Activated CD4-positive, alpha-beta T cell treated with anti-CD3 and anti-CD28 coated beads, Interleukin-2, amount 50 U/mL, for 24 hours (primary cell): ENCODE data around the gene BANP.
A peak's percentile ranks its signal among the peaks of the same experiment; 100 is the strongest.

ENCODE experiments used
- DNase-seq, 2 donors: peaks; one replicate each; pipeline ENCODE4 v3.0.0-alpha.2; 2020; ENCODE audit warnings: low read depth in 1 of 2, low spot score in 1 of 2

BANP gene

GRCh38 chr16:87948735-87949070 is 2.5 kb upstream of the BANP start:
- no peak for DNase-seq

- no peak for DNase-seq
These were observed 2.0 kb upstream of the BANP start for GRCh38 chr16:87949071-87949744.

GRCh38 chr16:87951552-87952538 is 611 bp downstream of the BANP start:
- peak in 1 of 2 donors; percentile 30 for DNase-seq

- DNase-seq, result no peak
These were observed 1.5 kb downstream of the BANP start for GRCh38 chr16:87952751-87953150.

GRCh38 chr16:87953308-87954215 is 2.3 kb downstream of the BANP start:
- no peak for DNase-seq

DNA sequence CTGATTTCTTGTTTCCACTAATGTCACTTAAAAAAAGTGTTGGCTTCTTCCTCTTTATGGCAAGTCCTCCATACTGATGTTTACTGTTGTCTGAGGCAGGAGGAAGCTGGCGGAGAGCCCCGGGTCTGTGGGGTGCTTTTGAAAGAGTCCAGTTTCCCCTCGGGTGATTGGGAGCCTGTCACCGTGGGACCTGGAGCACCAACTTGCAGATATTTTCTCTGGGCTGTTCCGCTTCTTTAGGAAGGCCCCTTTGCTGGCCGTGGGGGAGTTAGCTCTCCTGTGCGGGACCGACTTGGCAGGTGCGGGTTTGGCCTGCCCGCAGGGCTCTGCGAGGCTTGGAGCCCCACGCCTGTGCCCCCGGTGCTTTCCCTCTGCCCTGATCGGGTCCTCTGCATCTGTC is 3.1 kb downstream of the BANP start:
- no peak for DNase-seq

DNA sequence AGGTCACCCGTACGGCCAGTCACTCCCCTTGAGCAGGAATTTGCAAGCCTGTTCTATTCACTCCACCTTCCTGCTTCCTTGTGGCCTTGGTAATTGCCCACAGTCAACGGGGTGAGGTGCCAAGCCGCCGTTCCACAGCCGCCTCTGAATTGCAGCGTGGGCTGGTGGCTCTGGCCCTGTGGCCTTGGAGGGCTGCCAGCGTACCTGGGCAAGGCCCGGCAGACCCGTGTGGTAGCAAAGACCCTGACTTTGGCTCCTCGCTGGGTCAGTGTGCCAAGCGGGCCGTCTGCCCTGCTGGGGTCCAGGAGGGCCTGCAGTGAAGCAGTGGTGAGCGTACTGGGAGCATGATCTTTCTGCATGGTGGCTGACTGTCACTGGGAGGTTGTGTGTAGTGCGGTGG is 3.6 kb downstream of the BANP start:
- DNase-seq, result no peak

DNA sequence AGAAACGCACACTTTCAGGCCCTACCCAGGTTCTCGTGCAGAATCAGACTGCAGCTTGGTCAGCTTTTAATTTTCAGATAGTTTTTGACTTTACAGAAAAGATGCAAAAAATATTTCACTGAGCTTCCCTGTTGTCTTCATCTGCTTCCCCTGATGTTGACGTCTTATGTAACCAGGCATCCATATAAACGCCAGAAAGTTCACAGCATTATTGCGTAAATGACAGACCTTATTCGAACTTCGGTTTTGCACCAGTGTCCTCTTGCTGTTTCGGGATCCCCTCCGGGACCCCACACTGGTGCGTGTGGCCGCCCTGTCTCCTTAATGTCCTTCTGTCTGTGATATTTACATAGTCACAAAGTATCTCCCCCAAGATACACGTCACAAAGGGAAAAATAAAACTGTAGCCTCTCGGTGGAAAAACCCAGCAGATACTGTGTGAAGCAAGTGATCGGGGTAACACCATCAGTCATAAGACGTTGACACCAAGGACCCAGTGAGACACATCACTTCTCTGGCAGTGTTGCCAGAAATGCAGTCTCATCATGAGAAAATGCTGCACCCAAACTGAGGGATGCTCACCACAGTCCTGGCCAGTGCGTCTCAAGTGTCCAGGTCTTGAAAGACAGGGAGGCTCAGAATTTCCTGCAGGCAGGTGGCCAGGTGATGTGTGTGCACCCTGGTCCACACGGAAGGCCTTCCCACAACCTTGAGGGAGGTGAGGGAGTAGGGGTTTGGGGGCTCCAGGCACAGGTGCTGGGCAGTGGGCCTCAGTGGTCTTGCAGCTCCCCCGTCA is 4.3 kb downstream of the BANP start:
- no peak for DNase-seq

DNA sequence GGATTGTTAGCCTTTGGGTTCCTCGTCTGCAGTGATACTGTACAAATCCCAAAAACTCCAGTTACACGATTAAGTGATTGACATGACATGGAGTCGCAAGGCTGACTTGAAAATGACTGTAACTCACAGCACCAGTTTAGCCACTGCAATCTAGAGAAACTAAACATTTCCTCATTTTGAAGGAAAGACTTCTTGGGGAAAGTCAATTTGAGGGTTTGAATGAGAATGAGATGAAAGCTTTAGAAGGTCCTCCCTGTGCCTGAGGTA is 4.8 kb downstream of the BANP start:
- DNase-seq, result no peak

- peak; percentile 43 to 76 for DNase-seq
These were observed 5.4 kb downstream of the BANP start for GRCh38 chr16:87956365-87957231.

DNA sequence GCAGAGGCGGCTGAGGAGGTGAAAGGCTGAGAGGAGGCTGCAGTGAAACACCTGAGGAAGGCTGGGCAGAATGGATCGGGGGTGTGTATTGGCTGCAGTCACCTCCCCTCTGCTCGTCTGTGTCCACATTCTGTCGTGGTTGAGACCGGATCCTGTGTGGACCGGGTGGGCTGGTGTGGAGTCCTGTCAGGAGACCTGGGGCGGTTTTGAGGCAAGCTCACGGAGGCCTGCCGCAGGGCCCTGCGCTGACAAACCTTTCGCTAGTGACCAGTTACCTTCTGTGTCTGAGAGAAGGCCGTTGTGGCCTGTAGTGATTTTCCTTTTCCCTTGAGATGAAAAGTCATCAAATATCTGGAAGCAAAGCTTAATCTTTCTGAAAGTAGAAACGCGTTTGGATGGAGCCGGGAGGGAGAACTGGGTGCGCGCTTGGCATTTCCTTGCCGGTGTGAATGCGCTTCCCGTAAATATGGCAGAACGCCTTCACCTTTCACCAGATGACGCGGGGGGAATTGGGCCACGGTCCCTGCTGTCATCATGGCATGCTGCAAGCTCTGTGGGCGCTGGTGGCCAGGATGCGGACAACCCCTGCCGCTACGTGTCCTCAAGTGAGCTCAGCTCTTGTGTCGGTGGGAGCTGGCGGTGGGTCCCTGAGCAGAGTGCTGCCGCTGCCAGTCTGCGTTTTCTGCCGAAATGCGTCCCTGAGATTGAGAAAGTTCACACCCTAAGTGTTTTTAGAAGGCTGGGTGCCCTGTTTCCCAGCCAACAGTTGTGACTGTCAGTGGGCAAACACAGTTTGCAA is 6.3 kb downstream of the BANP start:
- DNase-seq, result no peak

- no peak for DNase-seq
These were observed 7.4 kb downstream of the BANP start for GRCh38 chr16:87958632-87959031.

GRCh38 chr16:87959391-87959990 is 8.3 kb downstream of the BANP start:
- no peak for DNase-seq

- DNase-seq, result no peak
These were observed 9.1 kb downstream of the BANP start for GRCh38 chr16:87960296-87960695.

DNA sequence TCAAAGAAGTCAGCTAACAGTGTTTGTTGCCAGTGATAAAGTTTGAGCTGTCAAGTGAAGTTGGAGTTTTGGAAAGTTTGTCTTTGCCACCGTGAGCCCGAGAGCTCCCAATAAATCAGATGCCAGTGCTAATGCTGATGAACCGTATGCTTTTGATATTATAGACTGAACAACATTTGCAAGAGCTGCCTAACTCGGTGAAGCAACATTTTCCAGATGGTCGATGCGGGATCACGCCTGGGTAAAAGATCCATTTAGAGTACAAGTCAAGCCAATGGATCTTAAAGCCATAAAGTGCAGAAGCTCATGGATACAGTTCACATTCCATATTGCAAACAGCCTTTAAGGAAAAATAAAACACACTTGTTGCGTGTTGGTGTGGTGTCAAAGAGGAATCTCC is 9.6 kb downstream of the BANP start:
- no peak for DNase-seq

DNA sequence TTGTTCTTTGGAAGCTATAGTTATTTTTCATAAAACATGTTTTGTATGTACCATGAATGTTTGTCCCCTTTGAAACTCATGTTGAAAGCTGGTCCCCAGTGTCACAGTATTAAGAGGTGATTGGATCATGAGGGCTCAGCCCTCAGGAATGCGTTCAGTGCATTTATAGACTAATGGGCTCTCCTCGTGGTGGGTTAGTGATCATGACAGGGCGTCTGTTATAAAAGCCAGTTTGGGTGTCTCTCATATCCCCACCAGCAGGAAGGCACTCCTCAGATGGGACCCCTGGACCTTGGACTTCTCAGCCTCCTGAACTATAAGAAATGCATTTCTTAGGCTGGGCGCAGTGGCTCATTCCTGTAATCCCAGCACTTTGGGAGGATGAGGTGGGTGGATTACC is 10.4 kb downstream of the BANP start:
- DNase-seq, result no peak

DNA sequence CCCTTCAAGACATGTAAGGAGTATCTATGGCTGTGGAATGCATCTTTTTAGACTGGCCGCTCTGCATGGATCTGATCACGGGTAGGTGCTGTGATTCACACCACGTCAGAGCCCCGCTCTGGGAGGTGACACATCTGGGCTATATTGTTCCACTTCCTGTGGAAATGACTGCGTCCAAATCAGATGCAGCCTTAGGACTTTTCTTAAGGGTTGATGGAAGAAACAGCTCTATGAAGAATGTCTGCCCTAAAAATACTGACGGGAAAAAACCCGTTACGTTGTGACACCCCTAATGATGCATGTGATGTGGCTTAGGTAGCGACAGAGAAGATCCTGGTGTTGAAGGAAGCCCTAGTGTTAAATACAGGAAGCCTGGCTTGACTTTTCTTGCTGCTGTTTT is 12.2 kb downstream of the BANP start:
- DNase-seq, result peak in 1 of 2 donors; percentile 74

- no peak for DNase-seq
These were observed 12.9 kb downstream of the BANP start for GRCh38 chr16:87964049-87964659.
